GM13976 (cell line): ENCODE measurements around the gene SRPRB.

Experiments
- DNase-seq: peaks from one replicate; pipeline ENCODE4 v3.0.0; 2012; ENCODE audit warnings: low spot score
- in situ Hi-C: fragments of 300-500 bp; cut with MboI; formaldehyde crosslinking; loops from one replicate; pipeline ENCODE4 v1.12.0; 2022; ENCODE audit warnings: low sequenced_read_pairs, mixed read lengths, inconsistent platforms; ENCODE audit not compliant: unreplicated experiment
- TF ChIP-seq, protein P1 (sequence below): IDR thresholded peaks from 2 replicates; pipeline ENCODE4 v1.5.1; 2012; ENCODE audit warnings: borderline replicate concordance, mild to moderate bottlenecking; ENCODE audit not compliant: insufficient read depth; ENCODE audit errors: extremely low read depth, missing control alignments, control extremely low read depth

The SRPRB gene

DNA sequence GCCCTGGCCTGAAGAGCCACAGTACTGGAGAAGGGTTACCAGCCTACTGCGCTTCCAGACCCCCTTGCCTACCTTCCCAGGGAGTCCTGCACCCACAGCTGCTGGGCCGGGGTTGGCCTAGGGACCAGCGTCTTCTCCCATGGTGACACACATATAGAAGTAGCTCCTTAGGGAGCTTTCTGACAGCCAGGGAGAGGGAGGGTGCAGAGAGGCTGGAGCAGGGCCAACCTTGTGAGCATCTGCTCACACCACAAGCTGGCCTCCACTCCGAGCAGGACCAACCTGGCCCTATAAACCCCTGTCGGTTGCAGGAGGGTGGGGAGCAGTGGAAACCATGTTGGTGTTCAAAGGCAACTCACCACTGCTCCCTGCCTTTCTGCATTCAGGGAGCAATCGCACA, 35.2 kb downstream of the SRPRB start:
- DNase-seq = no peak
- TF ChIP-seq, protein P1, sequence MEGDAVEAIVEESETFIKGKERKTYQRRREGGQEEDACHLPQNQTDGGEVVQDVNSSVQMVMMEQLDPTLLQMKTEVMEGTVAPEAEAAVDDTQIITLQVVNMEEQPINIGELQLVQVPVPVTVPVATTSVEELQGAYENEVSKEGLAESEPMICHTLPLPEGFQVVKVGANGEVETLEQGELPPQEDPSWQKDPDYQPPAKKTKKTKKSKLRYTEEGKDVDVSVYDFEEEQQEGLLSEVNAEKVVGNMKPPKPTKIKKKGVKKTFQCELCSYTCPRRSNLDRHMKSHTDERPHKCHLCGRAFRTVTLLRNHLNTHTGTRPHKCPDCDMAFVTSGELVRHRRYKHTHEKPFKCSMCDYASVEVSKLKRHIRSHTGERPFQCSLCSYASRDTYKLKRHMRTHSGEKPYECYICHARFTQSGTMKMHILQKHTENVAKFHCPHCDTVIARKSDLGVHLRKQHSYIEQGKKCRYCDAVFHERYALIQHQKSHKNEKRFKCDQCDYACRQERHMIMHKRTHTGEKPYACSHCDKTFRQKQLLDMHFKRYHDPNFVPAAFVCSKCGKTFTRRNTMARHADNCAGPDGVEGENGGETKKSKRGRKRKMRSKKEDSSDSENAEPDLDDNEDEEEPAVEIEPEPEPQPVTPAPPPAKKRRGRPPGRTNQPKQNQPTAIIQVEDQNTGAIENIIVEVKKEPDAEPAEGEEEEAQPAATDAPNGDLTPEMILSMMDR = no peak
- in situ Hi-C loops = no loop called here

DNA sequence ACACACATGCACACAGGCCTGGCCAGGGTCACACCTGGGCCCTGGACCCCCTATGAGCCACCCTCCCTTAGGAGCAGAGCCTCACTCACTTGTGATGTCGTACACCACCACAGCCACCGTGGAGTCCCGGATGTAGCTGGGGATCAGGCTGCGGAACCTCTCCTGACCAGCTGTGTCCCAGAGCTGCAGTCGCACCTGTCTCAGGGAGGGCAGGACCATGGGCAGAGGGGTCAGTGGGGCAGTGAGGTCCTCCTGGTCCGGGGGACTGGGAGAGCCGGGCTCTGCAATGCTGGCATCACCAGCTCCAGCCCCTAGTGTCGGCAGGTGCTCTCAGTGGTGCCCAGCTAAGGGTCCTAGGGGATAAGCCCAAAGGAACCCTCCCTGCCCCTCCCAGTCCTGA, 35.6 kb downstream of the SRPRB start:
- no peak for DNase-seq
- in situ Hi-C loops = no loop called here
- TF ChIP-seq, protein P1 = no peak

DNA sequence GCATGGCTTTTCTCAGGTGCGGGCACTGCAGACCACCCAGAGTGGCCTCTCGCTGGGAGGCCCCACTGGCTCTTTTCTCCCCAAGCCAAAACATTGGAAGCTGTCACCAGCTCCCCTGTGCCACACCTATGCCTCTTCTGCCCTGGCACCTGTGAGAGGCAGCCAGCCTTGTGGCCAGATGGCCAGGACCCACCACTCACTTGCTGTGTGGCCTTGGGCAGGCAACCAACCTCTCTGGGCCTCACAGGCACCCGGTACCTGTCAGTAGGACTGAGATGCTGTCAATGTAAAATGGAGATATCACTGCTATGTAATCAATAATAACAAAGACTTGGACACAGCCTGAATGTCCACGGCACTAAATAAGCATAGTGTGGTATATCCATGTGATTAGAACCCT, 36.5 kb downstream of the SRPRB start:
- DNase-seq = no peak
- in situ Hi-C loops = no loop called here
- TF ChIP-seq, protein P1 = no peak

DNA sequence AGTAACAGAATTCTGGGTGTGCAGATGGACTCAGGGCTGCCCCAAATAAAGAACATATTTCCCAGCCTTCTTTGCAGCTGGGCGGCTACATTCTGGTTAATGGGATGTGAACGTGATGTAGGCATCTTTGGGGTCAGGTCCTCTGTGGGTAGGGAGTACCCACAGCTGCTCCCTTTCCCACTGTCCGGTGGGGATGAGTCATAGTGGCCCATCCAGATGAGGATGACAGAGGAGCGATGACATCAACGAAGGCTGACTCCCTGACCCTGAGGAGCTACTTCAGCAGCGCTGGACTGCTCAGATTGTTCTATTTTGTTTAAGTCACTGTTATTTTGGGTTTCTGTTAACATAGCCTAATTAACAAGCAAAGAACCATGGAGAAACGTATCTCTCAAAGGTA, 38.0 kb downstream of the SRPRB start:
- no peak for DNase-seq
- in situ Hi-C loops = no loop called here
- TF ChIP-seq, protein P1 = no peak

DNA sequence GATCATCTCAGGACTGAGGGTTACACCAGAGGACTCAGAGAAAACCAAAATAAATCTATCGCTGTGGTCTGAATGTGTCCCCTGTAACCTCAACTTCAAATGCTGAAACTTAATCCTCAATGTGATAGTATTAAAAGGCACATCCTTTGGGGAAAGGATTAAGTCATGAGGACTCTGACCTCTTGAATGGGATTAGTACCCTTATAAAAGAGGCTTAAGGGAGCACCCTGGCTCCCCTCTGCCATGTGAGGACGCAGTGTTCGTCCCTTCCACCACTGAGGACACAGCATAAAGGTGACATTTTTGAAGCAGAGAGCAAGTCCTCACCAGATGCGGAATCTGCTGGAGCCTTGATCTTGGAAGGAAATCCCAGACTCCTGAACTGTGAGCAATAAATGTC, 39.5 kb downstream of the SRPRB start:
- in situ Hi-C loops = no loop called here
- DNase-seq = no peak
- TF ChIP-seq, protein P1 = no peak

DNA sequence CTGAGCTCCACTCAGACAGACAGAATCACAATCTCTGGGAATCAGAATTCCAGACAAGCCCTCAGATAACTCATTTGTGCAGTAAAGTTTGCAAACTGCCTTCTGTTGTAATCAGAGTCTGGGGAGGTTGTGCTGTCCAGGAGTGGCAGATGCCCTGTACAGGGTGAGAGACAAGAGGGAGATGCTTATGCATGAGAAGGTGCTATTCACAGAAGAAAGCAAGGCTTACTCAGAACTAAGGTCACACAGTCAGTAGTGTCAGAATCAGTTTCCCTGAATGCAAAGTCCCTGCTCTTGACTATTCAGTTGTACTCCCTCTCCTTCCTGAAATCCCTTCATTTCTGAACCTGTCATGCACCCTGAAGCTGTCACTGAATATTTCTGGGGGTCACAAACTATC, 43.7 kb downstream of the SRPRB start:
- in situ Hi-C loops = no loop called here
- TF ChIP-seq, protein P1 = no peak
- DNase-seq = no peak

DNA sequence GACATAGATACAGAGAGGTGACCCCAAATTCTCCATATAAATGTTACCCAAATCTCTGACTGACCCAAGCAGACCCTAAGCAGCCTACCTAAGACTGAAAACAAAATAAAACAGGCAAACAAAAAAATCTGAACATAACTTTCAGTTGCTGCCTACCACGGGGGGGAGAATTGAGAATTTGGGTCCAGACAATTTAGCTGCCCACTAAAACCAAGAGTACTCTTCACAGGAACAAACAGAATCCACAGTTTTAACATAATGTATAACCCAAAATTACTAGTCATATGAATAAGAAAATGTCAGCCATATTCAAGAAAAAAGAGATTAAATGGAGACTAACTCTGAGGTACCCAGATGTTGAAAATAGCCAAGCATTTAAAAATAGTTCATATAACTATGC, 44.4 kb downstream of the SRPRB start:
- in situ Hi-C loops = no loop called here
- TF ChIP-seq, protein P1 = no peak
- no peak for DNase-seq
